Measurements from ENCODE around the gene NIT1. TPM values are rescaled to one million over a fixed set of nuclear protein-coding genes. Genes with fewer than 3 reads are reported as not detected.

The NIT1 gene
- total and polyA plus RNA-seq, 12 donors = 72.2 to 147 (median 103) TPM

GRCh38 chr1:161096530-161096929 is 21.4 kb upstream of the NIT1 start:
- intact Hi-C loops (cut with DNase I) = loop anchor here (5.0 kb wide), 1 partner anchor 104 kb away; no protein-coding TSS in a partner anchor
- 43 to 65% (median 52%) methylated on average over 1 of the region's 1 CpG for WGBS, 4 donors

GRCh38 chr1:161098210-161099068 is 19.5 kb upstream of the NIT1 start, which contains the start of gene KLHDC9:
Gene KLHDC9 (plus strand): TSS chr1:161098361. CDS start chr1:161098536, 175 bp downstream.
- intact Hi-C loops (cut with DNase I) = loop anchor here (5.0 kb wide), 1 partner anchor 106 kb away; no protein-coding TSS in a partner anchor
- peak within 1 kb of the TSS in 3 of 4 donors; percentile 7 to 77 (median 50) for H3K4me3 ChIP-seq
- H3K36me3 ChIP-seq (replicated peaks in 1 of 2) = peaks cover 0 to 16% of the 10 kb centered on the region in 2 donors
- DNase-seq = peak; percentile 77 to 95 (median 90)
- peak within 1 kb of the TSS in 2 of 5 donors; percentile 76 to 80 for H3K27ac ChIP-seq
- peaks cover 6 to 7% of the 10 kb centered on the region in 2 donors for H3K4me1 ChIP-seq (replicated peaks in 1 of 2)
- H3K27me3 ChIP-seq = no peaks in the 10 kb centered on the region
- TF ChIP-seq CTCF (IDR thresholded peaks at IDR 0.05) (peak in 2 of 6 experiments; percentile 21 to 34), POLR2A (IDR thresholded peaks at IDR 0.05) (no peak)
- 4 to 19% (median 12%) methylated on average over 21 to 71 of the region's 71 CpGs for WGBS, 4 donors
- H3K9me3 ChIP-seq (replicated peaks in 1 of 3) = no peaks in the 10 kb centered on the region

More at GRCh38 chr1:161096530-161096929, 21.4 kb upstream of the NIT1 start:
- TF ChIP-seq POLR2A (IDR thresholded peaks at IDR 0.05) (no peak), CTCF (IDR thresholded peaks at IDR 0.05) (no peak)
- Histone ChIP-seq H3K27ac (no peak overlapping the region), H3K36me3 (replicated peaks in 1 of 2) (peaks cover 0 to 11% of the 10 kb centered on the region in 2 donors), H3K9me3 (replicated peaks in 1 of 3) (no peaks in the 10 kb centered on the region), H3K27me3 (no peaks in the 10 kb centered on the region), H3K4me1 (replicated peaks in 1 of 2) (peaks cover 6 to 7% of the 10 kb centered on the region in 2 donors), H3K4me3 (no peak overlapping the region)
- DNase-seq = peak in 1 of 7 donors; percentile 49

GRCh38 chr1:161099090-161099802 is 18.7 kb upstream of the NIT1 start:
- Histone ChIP-seq H3K27ac (peak overlapping the region in 1 of 5 donors; percentile 80), H3K36me3 (replicated peaks in 1 of 2) (peaks cover 0 to 16% of the 10 kb centered on the region in 2 donors), H3K9me3 (replicated peaks in 1 of 3) (no peaks in the 10 kb centered on the region), H3K4me1 (replicated peaks in 1 of 2) (peaks cover 6 to 7% of the 10 kb centered on the region in 2 donors), H3K4me3 (peak overlapping the region in 1 of 4 donors; percentile 77), H3K27me3 (no peaks in the 10 kb centered on the region)
- TF ChIP-seq POLR2A (IDR thresholded peaks at IDR 0.05) = no peak
- no peak for TF ChIP-seq CTCF (IDR thresholded peaks at IDR 0.05)
- intact Hi-C loops (cut with DNase I) = loop anchor here (5.0 kb wide), 1 partner anchor 107 kb away; no protein-coding TSS in a partner anchor
- peak in 2 of 7 donors; percentile 35 to 44 for DNase-seq
- WGBS, 4 donors = 68 to 78% (median 74%) methylated on average over 9 of the region's 9 CpGs

GRCh38 chr1:161100556-161100955 is 17.3 kb upstream of the NIT1 start:
- Histone ChIP-seq H3K4me3 (no peak overlapping the region), H3K27me3 (no peaks in the 10 kb centered on the region), H3K9me3 (replicated peaks in 1 of 3) (no peaks in the 10 kb centered on the region), H3K27ac (no peak overlapping the region), H3K4me1 (replicated peaks in 1 of 2) (peaks cover 6 to 7% of the 10 kb centered on the region in 2 donors), H3K36me3 (replicated peaks in 1 of 2) (peaks cover 0 to 16% of the 10 kb centered on the region in 2 donors)
- 61 to 74% (median 67%) methylated on average over 2 of the region's 2 CpGs for WGBS, 4 donors
- TF ChIP-seq CTCF (IDR thresholded peaks at IDR 0.05) (no peak), POLR2A (IDR thresholded peaks at IDR 0.05) (no peak)
- DNase-seq = no peak
- intact Hi-C loops (cut with DNase I) = no loop called here

All from adrenal gland (tissue), 12 donors.